Fibroblast of lung (primary cell): ENCODE measurements around the gene FHIT. TPM values are rescaled to one million over a fixed set of nuclear protein-coding genes. Genes with fewer than 3 reads are reported as not detected.

Experiments used
- DNase-seq, 2 donors: peaks; one replicate each; pipeline versions ENCODE4 v3.0.0 to v3.0.0-alpha.2; 2010; ENCODE audit warnings: low read depth in 2 of 2
- H2AFZ ChIP-seq: 2 replicates; pipeline ENCODE4 v1.5.1; 2012; ENCODE audit warnings: low read length, control low read depth, inconsistent platforms
- H3K27ac ChIP-seq: 2 replicates; pipeline ENCODE4 v1.5.1; 2011; ENCODE audit warnings: low read length, control low read depth; ENCODE audit not compliant: insufficient read depth
- H3K27me3 ChIP-seq: 2 replicates; pipeline ENCODE4 v1.5.1; 2011; ENCODE audit warnings: mild to moderate bottlenecking, low read length; ENCODE audit not compliant: control insufficient read depth, insufficient read depth
- H3K36me3 ChIP-seq: 2 replicates; pipeline ENCODE4 v1.5.1; 2011; ENCODE audit warnings: low read length; ENCODE audit not compliant: control insufficient read depth, insufficient read depth
- H3K4me1 ChIP-seq: 2 replicates; pipeline ENCODE4 v1.5.1; 2011; ENCODE audit warnings: low read length; ENCODE audit not compliant: control insufficient read depth, insufficient read depth; ENCODE audit errors: extremely low read depth
- H3K4me2 ChIP-seq: 2 replicates; pipeline ENCODE4 v1.5.1; 2011; ENCODE audit warnings: low read length, control low read depth; ENCODE audit not compliant: insufficient read depth; ENCODE audit errors: extremely low read depth
- H3K4me3 ChIP-seq, 4 experiments: fragments of 200-600 bp in 1 of 4; sonication (generic) in 1 of 4; replicated peaks in 1 of 4; 2 replicates each; pipeline ENCODE4 v1.5.1; 2011 to 2016; ENCODE audit warnings: low read length in 4 of 4, low read depth in 3 of 4, mild to moderate bottlenecking in 3 of 4, control low read depth in 2 of 4, inconsistent platforms in 1 of 4, mixed read lengths in 1 of 4; ENCODE audit not compliant: insufficient read depth in 1 of 4; ENCODE audit errors: control extremely low read depth in 1 of 4
- H3K79me2 ChIP-seq: 2 replicates; pipeline ENCODE4 v1.5.1; 2012; ENCODE audit warnings: mild to moderate bottlenecking, low read length, inconsistent platforms; ENCODE audit not compliant: control insufficient read depth, insufficient read depth
- H3K9ac ChIP-seq: 2 replicates; pipeline ENCODE4 v1.5.1; 2011; ENCODE audit warnings: mild to moderate bottlenecking, low read length, control low read depth; ENCODE audit not compliant: insufficient read depth
- H3K9me3 ChIP-seq: 2 replicates; pipeline ENCODE4 v1.5.1; 2012; ENCODE audit warnings: low read depth, low read length; ENCODE audit not compliant: control insufficient read depth, insufficient read depth
- H4K20me1 ChIP-seq: 2 replicates; pipeline ENCODE4 v1.5.1; 2011; ENCODE audit warnings: low read length; ENCODE audit not compliant: control insufficient read depth, insufficient read depth; ENCODE audit errors: extremely low read depth
- CTCF ChIP-seq, 2 donors: IDR thresholded peaks in 1 of 2; conservative IDR thresholded peaks in 1 of 2; 1 replicate in 1 of 2; 2 replicates in 1 of 2; pipeline ENCODE4 v1.5.1; 2011 to 2012; ENCODE audit warnings: low read length in 2 of 2, control low read depth in 1 of 2, inconsistent platforms in 1 of 2, low read depth in 1 of 2, mild to moderate bottlenecking in 1 of 2
- EZH2 ChIP-seq: IDR thresholded peaks from 2 replicates; pipeline ENCODE4 v1.5.1; 2012; ENCODE audit warnings: low read length, control low read depth, mild to moderate bottlenecking; ENCODE audit errors: missing control alignments
- polyA plus RNA-seq, 2 donors: library from polyadenylated mRNA; depleted of rRNA in 1 of 2; stranded (reverse) in 1 of 2; unstranded in 1 of 2; fragments of >200 nt; gene quantifications; 2 replicates each; pipeline ENCODE4 v1.2.1, GENCODE V29; 2011 to 2012; ENCODE audit warnings: missing spikeins in 1 of 2
- total RNA-seq: library from RNA; depleted of rRNA; stranded (reverse); fragments of >200 nt; gene quantifications from 2 replicates; pipeline ENCODE4 v1.2.1, GENCODE V29; 2014

FHIT gene
- total and polyA plus RNA-seq, 2 donors (not counting 1 experiment from before 2014, with no cell fraction given) = 0.79 to 2.1 TPM

DNA sequence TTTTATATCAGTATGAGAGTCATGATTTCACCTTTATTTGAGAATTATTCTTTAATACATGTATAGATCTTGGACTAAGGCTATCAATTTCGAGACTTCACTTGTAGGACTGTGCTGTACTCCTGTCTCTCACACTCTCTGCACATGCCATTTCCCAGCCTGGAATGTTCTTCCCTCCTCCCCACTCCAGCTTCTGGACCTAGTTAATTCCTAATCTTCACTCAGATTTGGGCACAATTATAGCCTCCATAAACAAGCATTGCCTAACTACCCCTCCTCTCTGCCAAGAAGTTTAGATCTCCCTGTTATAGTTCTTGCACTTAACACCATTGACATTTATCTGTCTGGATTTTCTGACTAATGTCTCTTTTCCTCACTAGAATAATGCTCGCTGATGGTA lies 88.3 kb downstream of the FHIT start:
- Histone ChIP-seq H4K20me1 (no peaks in the 10 kb centered on the region), H2AFZ (no peak overlapping the region), H3K4me2 (no peak overlapping the region), H3K4me3 (no peak overlapping the region), H3K27me3 (no peaks in the 10 kb centered on the region), H3K9me3 (no peaks in the 10 kb centered on the region), H3K9ac (no peak overlapping the region), H3K27ac (no peak overlapping the region), H3K79me2 (no peaks in the 10 kb centered on the region), H3K36me3 (no peaks in the 10 kb centered on the region), H3K4me1 (no peaks in the 10 kb centered on the region)
- TF ChIP-seq EZH2 = no peak
- no peak for DNase-seq

DNA sequence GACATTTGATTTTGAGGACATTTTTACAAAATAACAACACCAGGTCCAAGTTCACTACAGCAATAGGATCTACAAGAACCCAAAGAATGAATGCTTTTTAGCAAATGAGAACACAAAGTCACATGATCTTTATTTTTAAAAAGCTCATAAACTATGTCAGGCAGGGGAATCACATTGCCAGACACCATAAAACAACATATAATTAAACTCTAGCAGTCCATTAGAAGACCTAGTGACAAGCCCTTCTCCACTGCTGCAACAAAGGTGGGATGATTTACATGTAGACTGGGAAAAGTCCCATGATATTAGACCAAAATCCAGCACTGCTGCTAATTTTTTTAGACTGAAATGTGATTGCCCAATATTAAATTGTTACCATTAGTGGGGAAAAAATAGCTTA lies 92.6 kb downstream of the FHIT start:
- H4K20me1 ChIP-seq = no peaks in the 10 kb centered on the region
- no peaks in the 10 kb centered on the region for H3K9me3 ChIP-seq
- no peak overlapping the region for H3K27ac ChIP-seq
- no peaks in the 10 kb centered on the region for H3K4me1 ChIP-seq
- no peak overlapping the region for H3K4me3 ChIP-seq
- H2AFZ ChIP-seq = no peak overlapping the region
- H3K4me2 ChIP-seq = no peak overlapping the region
- H3K36me3 ChIP-seq = no peaks in the 10 kb centered on the region
- H3K27me3 ChIP-seq = no peaks in the 10 kb centered on the region
- H3K79me2 ChIP-seq = no peaks in the 10 kb centered on the region
- H3K9ac ChIP-seq = no peak overlapping the region
- no peak for TF ChIP-seq CTCF (conservative IDR thresholded peaks at IDR 0.05 in 1 of 2, IDR thresholded peaks at IDR 0.05 in 1 of 2; ENCODE audit: low read depth in 1 of 2, low read length in 2 of 2)
- TF ChIP-seq EZH2 = no peak
- DNase-seq = no peak

GRCh38 chr3:61158216-61158615 lies 93.0 kb downstream of the FHIT start:
- no peak for TF ChIP-seq EZH2
- TF ChIP-seq CTCF (conservative IDR thresholded peaks at IDR 0.05 in 1 of 2, IDR thresholded peaks at IDR 0.05 in 1 of 2; ENCODE audit: low read depth in 1 of 2, low read length in 2 of 2) = no peak
- no peaks in the 10 kb centered on the region for H4K20me1 ChIP-seq
- H3K36me3 ChIP-seq = no peaks in the 10 kb centered on the region
- no peak overlapping the region for H2AFZ ChIP-seq
- H3K27ac ChIP-seq = no peak overlapping the region
- H3K4me2 ChIP-seq = no peak overlapping the region
- no peak overlapping the region for H3K9ac ChIP-seq
- H3K27me3 ChIP-seq = no peaks in the 10 kb centered on the region
- no peak for DNase-seq
- H3K4me1 ChIP-seq = no peaks in the 10 kb centered on the region
- no peaks in the 10 kb centered on the region for H3K9me3 ChIP-seq
- H3K79me2 ChIP-seq = no peaks in the 10 kb centered on the region
- no peak overlapping the region for H3K4me3 ChIP-seq
